H9 (cell line): ENCODE results near the gene TJAP1. TPM values are rescaled to one million over a fixed set of nuclear protein-coding genes. Genes with fewer than 3 reads are reported as not detected.

Experiments used
- DNase-seq: peaks from one replicate; pipeline ENCODE4 v3.0.0-alpha.2; 2017
- H2AFZ ChIP-seq: one replicate; pipeline ENCODE4 v1.6.1; 2013; ENCODE audit warnings: mild to moderate bottlenecking, low read length, control low read depth, moderate library complexity
- H2AK5ac ChIP-seq: 2 replicates; pipeline ENCODE4 v1.6.1; 2013; ENCODE audit warnings: low read length, control low read depth, mixed read lengths; ENCODE audit not compliant: insufficient read length
- H2BK120ac ChIP-seq: one replicate; pipeline ENCODE4 v1.6.1; 2013; ENCODE audit warnings: low read depth, mild to moderate bottlenecking, low read length, control low read depth, inconsistent platforms; ENCODE audit not compliant: poor library complexity, severe bottlenecking
- H2BK12ac ChIP-seq: 2 replicates; pipeline ENCODE4 v1.6.1; 2013; ENCODE audit warnings: low read length, control low read depth, mixed read lengths, low read depth; ENCODE audit not compliant: insufficient read length
- H2BK15ac ChIP-seq: 2 replicates; pipeline ENCODE4 v1.6.1; 2013; ENCODE audit warnings: low read depth, low read length, control low read depth
- H2BK20ac ChIP-seq: one replicate; pipeline ENCODE4 v1.6.1; 2013; ENCODE audit warnings: low read depth, mild to moderate bottlenecking, low read length, control low read depth, inconsistent platforms; ENCODE audit not compliant: poor library complexity, severe bottlenecking
- H2BK5ac ChIP-seq: 2 replicates; pipeline ENCODE4 v1.6.1; 2013; ENCODE audit warnings: low read length, control low read depth, mixed read lengths; ENCODE audit not compliant: insufficient read length
- H3K14ac ChIP-seq: 2 replicates; pipeline ENCODE4 v1.6.1; 2013; ENCODE audit warnings: low read length, control low read depth; ENCODE audit not compliant: insufficient read depth
- H3K18ac ChIP-seq: 2 replicates; pipeline ENCODE4 v1.6.1; 2013; ENCODE audit warnings: low read depth, mild to moderate bottlenecking, mixed read lengths, low read length, control low read depth; ENCODE audit not compliant: insufficient read length
- H3K23ac ChIP-seq: 2 replicates; pipeline ENCODE4 v1.6.1; 2013; ENCODE audit warnings: low read length, control low read depth, mixed read lengths, low read depth; ENCODE audit not compliant: insufficient read length
- H3K23me2 ChIP-seq: 2 replicates; pipeline ENCODE4 v1.6.1; 2013; ENCODE audit warnings: low read depth, mild to moderate bottlenecking, mixed read lengths, low read length, control low read depth; ENCODE audit not compliant: insufficient read length, poor library complexity, severe bottlenecking
- H3K27ac ChIP-seq: 2 replicates; pipeline ENCODE4 v1.5.1; 2013; ENCODE audit warnings: low read length, control low read depth, mixed read lengths, low read depth; ENCODE audit not compliant: insufficient read length
- H3K27me3 ChIP-seq: 2 replicates; pipeline ENCODE4 v1.6.1; 2013; ENCODE audit warnings: low read length, control low read depth, inconsistent platforms; ENCODE audit not compliant: insufficient read depth
- H3K4ac ChIP-seq: 2 replicates; pipeline ENCODE4 v1.6.1; 2013; ENCODE audit warnings: low read depth, mild to moderate bottlenecking, control low read depth, inconsistent platforms, low read length, moderate library complexity
- H3K4me1 ChIP-seq: 2 replicates; pipeline ENCODE4 v1.6.1; 2013; ENCODE audit warnings: low read length, control low read depth, inconsistent platforms; ENCODE audit not compliant: insufficient read depth
- H3K4me2 ChIP-seq: 2 replicates; pipeline ENCODE4 v1.6.1; 2013; ENCODE audit warnings: low read length, control low read depth, mixed read lengths; ENCODE audit not compliant: insufficient read length, insufficient read depth
- H3K56ac ChIP-seq: 2 replicates; pipeline ENCODE4 v1.6.1; 2013; ENCODE audit warnings: low read depth, mild to moderate bottlenecking, mixed read lengths, low read length, control low read depth; ENCODE audit not compliant: insufficient read length
- H3K79me1 ChIP-seq: 2 replicates; pipeline ENCODE4 v1.6.1; 2013; ENCODE audit warnings: low read depth, mild to moderate bottlenecking, moderate library complexity, low read length, control low read depth, inconsistent platforms; ENCODE audit not compliant: insufficient read depth, poor library complexity, severe bottlenecking
- H3K79me2 ChIP-seq: 2 replicates; pipeline ENCODE4 v1.6.1; 2013; ENCODE audit warnings: low read length, control low read depth, inconsistent platforms; ENCODE audit not compliant: insufficient read depth
- H3K9ac ChIP-seq: 2 replicates; pipeline ENCODE4 v1.6.1; 2013; ENCODE audit warnings: low read length, control low read depth, mixed read lengths; ENCODE audit not compliant: insufficient read length; ENCODE audit errors: extremely low read depth
- H3K9me3 ChIP-seq: one replicate; pipeline ENCODE4 v1.6.1; 2013; ENCODE audit warnings: low read depth, low read length, inconsistent platforms; ENCODE audit not compliant: control insufficient read depth
- H3T11ph ChIP-seq: one replicate; pipeline ENCODE4 v1.6.1; 2013; ENCODE audit warnings: mild to moderate bottlenecking, low read length, control low read depth, inconsistent platforms
- H4K20me1 ChIP-seq: one replicate; pipeline ENCODE4 v1.6.1; 2013; ENCODE audit not compliant: control insufficient read depth, insufficient read length, insufficient read depth
- H4K5ac ChIP-seq: 2 replicates; pipeline ENCODE4 v1.6.1; 2013; ENCODE audit warnings: low read depth, mild to moderate bottlenecking, mixed read lengths, low read length, control low read depth; ENCODE audit not compliant: insufficient read length
- H4K8ac ChIP-seq: replicated peaks from 2 replicates; pipeline ENCODE4 v1.6.1; 2013; ENCODE audit warnings: low read length, control low read depth, mixed read lengths, low read depth; ENCODE audit not compliant: insufficient read length
- H4K91ac ChIP-seq: 2 replicates; pipeline ENCODE4 v1.6.1; 2013; ENCODE audit warnings: low read depth, mild to moderate bottlenecking, moderate library complexity, mixed read lengths, low read length, control low read depth; ENCODE audit not compliant: insufficient read length
- H3K27ac Mint-ChIP-seq, 3 experiments: 2 replicates in 2 of 3; 3 replicates in 1 of 3; pipeline ENCODE4 v1.8.0; 2020 to 2021; ENCODE audit warnings: mixed read lengths in 3 of 3, mild to moderate bottlenecking in 1 of 3, moderate library complexity in 1 of 3
- H3K27me3 Mint-ChIP-seq: 2 replicates; pipeline ENCODE4 v1.8.0; 2021; ENCODE audit warnings: low read depth, mild to moderate bottlenecking, moderate library complexity, mixed read lengths
- H3K36me3 Mint-ChIP-seq, 3 experiments: 2 replicates in 2 of 3; 3 replicates in 1 of 3; pipeline ENCODE4 v1.8.0; 2020 to 2021; ENCODE audit warnings: low read depth in 3 of 3, mixed read lengths in 3 of 3; ENCODE audit not compliant: insufficient read depth in 1 of 3
- H3K4me1 Mint-ChIP-seq, 2 experiments: 2 replicates each; pipeline ENCODE4 v1.8.0; 2020; ENCODE audit warnings: mixed read lengths in 2 of 2
- H3K4me3 Mint-ChIP-seq, 2 experiments: 2 replicates in 1 of 2; 3 replicates in 1 of 2; pipeline ENCODE4 v1.8.0; 2020 to 2021; ENCODE audit warnings: mild to moderate bottlenecking in 2 of 2, mixed read lengths in 2 of 2, moderate library complexity in 1 of 2
- H3K9me3 Mint-ChIP-seq, 2 experiments: 2 replicates in 1 of 2; 3 replicates in 1 of 2; pipeline ENCODE4 v1.8.0; 2020; ENCODE audit warnings: mild to moderate bottlenecking in 2 of 2, mixed read lengths in 2 of 2, moderate library complexity in 1 of 2
- CTCF ChIP-seq: fragments of 200-600 bp; sonication (generic); conservative IDR thresholded peaks from 3 replicates; pipeline ENCODE4 v1.8.0; 2021; ENCODE audit warnings: antibody characterized with exemption, mild to moderate bottlenecking
- WGBS: extraction: QIAGEN DNeasy Blood & Tissue Kit; methylation state at CpG from one replicate; pipeline ENCODE4 v1.1.7; 2013; ENCODE audit warnings: missing lambda C conversion rate, low lambda C conversion rate, mixed read lengths; ENCODE audit not compliant: insufficient read length; ENCODE audit errors: extremely low coverage; 5-methylcytosine and 5-hydroxymethylcytosine counted together
- total RNA-seq: library from RNA; stranded (reverse); gene quantifications from 2 replicates; pipeline ENCODE4 v1.2.1, GENCODE V29; 2021

TJAP1 gene
- total RNA-seq, 1 experiment from 2014 or later: 45.1 TPM

GRCh38 chr6:43437700-43438099 lies 39.7 kb upstream of the TJAP1 start:
- Histone ChIP-seq H4K91ac (no peak overlapping the region), H3K56ac (no peak overlapping the region), H2AK5ac (no peak overlapping the region), H4K20me1 (no peaks in the 10 kb centered on the region), H3T11ph (no peak overlapping the region), H3K27me3 (no peaks in the 10 kb centered on the region), H2BK120ac (no peak overlapping the region), H3K4me2 (no peak overlapping the region), H3K23me2 (no peaks in the 10 kb centered on the region), H3K14ac (no peak overlapping the region), H2AFZ (no peak overlapping the region), H3K4me1 (no peaks in the 10 kb centered on the region), H3K23ac (no peak overlapping the region), H3K79me2 (no peaks in the 10 kb centered on the region), H2BK20ac (no peak overlapping the region), H3K79me1 (no peaks in the 10 kb centered on the region), H2BK15ac (no peak overlapping the region), H3K18ac (no peak overlapping the region), H4K8ac (no peak overlapping the region), H3K4ac (no peak overlapping the region), H2BK5ac (no peak overlapping the region), H3K27ac (no peak overlapping the region), H4K5ac (no peak overlapping the region), H3K9ac (no peak overlapping the region), H3K9me3 (no peaks in the 10 kb centered on the region), H2BK12ac (no peak overlapping the region)
- Mint-ChIP-seq H3K36me3 (peaks cover 0 to 19% (median 2%) of the 10 kb centered on the region in 3 experiments; a peak in 6 of 7 replicates), H3K27ac (no peak overlapping the region), H3K4me3 (no peak overlapping the region), H3K4me1 (no peaks in the 10 kb centered on the region), H3K27me3 (no peaks in the 10 kb centered on the region), H3K9me3 (no peaks in the 10 kb centered on the region)
- no peak for TF ChIP-seq CTCF
- DNase-seq: no peak
- no CpG with 5 or more reads among the region's 4 CpGs for WGBS
